22Rv1 (cell line): ENCODE measurements around the gene PRG3.

Source experiments
- CTCF ChIP-seq: fragments of 450-650 bp; IDR thresholded peaks from 2 replicates; pipeline ENCODE4 v1.5.1; 2017; ENCODE audit warnings: mild to moderate bottlenecking
- ZFX ChIP-seq: fragments of 450-650 bp; IDR thresholded peaks from 2 replicates; pipeline ENCODE4 v1.6.1; 2017; ENCODE audit warnings: antibody characterized with exemption, borderline replicate concordance

GRCh38 chr11:57407941-57408475 is 27.1 kb upstream of the PRG3 start:
- TF ChIP-seq CTCF (no peak), ZFX (no peak)
